ENCODE measurements around the gene RAD51B.

RAD51B gene

DNA sequence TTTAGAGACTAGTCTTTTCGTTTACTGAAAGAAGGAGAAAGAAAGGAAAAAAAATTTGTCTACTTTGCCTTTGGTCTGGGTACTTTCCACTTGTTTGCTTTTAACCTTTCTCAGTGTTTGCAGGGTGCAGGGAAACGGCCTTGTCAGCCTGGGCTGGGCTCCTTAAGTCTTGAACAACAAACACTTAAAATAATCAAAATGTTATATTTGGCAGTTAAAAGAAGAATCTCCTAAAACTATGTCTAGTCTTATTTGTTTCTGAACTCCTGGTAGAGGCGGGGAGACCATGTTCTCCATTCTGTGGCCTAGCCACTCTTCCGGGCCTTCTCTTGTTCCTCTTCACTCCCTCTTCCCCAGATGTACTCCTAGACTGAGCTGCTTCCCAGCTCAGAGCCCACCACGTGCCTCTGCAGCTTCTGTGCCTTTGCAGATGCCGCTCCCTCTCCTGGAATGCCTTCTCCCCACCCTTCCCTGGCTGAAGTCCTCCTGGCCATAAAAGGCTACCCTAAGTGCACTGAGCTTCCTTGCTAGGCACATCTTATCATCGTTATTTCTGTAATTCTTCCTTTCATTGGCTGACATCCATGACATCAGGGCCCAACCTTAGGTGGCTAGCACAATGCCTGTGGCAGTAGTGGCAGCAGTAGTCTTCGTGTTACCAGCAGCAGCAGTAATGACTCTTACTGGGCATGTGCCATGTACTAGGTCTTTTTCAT is 540.4 kb downstream of the RAD51B start:
- DNase-seq (ENCODE audit: low read depth in 2 of 2) = no peak

DNA sequence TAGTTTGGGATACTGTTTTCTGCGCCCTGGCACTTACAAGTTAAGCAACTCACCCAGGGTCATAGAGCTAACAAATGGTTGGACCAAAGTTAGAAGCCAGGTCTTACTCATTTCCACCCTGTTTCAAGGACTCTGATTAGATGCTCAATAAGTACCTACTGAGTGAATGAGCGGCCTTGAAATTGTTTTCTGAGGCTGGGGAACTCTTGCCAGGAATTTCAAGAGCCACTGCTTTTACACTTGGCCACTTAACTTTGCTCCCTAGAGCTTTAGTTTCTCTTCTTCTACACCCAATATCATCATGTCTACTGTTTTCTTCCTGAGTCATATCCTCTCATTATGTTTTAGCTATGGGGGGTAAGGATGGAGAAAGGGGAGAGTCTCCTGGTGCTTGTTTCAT is 541.7 kb downstream of the RAD51B start:
- no peak for DNase-seq (ENCODE audit: low read depth in 2 of 2)

DNA sequence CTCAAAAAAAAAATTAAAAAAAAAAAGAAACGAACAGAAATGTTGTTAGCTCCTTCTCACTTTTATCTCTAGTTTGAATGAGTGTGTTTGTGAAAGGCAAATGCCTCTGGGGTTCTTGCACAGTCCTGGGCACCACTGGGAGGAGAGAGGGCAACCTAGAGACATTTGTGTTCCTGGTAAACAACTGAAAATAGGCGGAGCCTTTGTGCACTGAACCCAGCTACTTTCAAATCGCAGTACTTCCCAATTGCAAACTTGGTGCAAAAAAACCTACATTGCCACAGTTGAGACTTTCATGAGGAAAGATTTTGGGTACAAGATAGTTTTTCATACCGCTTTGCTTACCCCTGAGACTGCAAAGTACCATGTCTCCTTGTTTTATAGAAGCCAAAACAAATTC is 543.3 kb downstream of the RAD51B start:
- DNase-seq (ENCODE audit: low read depth in 2 of 2) = no peak

DNA sequence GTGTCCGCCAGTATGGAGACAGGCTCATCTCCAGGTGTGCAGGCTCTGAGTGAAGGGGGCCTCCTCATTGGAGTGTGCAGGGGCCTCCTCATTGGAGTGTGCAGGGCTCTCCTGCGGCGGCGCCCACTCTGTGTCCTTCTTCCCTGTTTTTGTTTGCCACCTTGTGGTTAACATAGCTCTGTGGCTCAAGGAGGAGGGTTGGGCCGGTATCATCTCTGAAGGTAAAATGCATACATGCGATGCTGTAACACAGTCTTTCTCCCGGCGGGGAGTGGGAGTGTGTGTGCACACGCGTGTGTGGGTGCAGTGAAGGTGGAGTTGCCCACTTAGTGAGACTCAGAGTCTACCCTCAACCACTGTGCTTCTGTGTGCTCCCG is 543.9 kb downstream of the RAD51B start:
- no peak for DNase-seq (ENCODE audit: low read depth in 2 of 2)

DNA sequence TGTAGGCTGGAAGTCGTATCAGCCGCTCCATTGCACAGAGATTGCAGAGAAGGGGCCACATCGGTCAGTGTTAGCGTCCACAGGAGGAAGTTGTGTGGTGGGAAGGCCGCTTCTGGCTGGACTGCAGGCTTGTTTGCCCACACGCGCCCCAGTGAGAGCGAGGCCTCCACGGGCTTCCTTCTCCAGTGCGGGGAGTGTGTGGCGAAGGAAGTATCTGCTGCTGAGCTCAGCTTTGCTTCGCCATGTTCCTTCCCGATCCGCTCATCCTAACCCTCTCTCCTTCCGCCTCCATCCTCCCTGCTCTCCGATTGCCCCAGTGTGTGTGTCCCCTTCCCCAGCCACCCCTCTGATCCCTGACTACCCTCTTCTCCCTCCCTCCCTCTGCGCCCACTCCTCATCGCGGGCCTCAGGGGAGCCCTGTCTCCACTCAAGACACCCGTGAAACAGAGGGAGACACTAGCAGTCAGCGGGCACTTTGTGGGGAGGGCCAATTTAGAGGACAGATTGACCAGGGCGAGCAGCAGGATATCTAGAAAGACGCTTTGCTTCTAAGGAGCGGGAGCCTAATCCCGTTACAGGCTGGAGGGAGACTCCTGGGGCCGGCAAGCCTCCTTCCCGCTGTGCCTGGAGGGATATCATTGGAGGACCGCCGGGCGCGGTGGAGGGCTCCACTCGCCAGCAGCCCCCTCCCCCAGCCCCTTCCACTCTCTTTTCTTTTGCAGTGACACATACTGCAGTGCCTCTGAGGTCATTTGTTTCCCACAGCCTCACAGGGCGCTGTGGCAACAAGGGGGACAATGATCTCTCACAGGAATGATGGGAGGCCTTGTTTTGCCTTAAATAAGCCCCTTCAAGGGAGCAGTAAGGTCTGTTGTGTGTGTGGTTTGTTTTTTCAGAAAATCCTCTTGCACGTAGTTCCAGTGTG is 544.5 kb downstream of the RAD51B start:
- no peak for DNase-seq (ENCODE audit: low read depth in 2 of 2)

DNA sequence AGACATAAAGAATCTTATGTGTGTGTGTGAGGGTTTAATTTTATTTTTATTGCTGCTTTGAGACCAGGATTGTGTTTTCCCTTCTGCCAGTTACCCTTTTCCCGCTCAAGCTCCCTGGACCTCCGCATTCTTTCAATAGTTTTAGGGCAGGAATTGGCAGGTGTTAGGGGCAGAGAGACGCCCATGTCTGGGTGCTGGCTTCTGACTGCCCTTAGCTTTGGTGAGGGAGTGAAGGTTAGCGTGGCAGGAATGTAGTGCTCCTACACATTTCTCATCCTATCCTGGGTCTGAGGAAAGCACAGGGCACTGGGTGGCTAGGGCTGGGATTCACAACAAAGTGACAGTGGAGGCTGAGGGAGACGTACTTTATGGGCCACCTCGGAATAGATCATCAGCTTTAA is 545.2 kb downstream of the RAD51B start:
- no peak for DNase-seq (ENCODE audit: low read depth in 2 of 2)

DNA sequence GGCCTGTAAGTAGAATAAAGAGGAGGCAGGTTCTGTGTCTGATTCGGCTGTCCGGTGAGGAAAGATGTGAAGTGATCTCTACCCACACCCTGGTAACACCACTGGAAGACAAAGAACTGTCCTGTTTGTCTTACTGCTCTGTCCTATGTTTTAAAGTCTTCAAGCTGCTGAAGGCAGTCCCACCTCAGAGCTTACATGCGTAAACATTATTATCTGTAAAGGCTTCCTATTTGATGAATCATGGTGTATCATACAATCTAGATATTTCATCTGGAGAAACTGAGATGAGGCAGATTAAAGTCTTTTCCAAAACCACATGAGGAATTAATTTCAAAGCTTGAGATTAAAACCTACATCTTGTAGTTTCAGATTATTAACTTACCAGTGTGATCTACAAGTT is 545.6 kb downstream of the RAD51B start:
- no peak for DNase-seq (ENCODE audit: low read depth in 2 of 2)

DNA sequence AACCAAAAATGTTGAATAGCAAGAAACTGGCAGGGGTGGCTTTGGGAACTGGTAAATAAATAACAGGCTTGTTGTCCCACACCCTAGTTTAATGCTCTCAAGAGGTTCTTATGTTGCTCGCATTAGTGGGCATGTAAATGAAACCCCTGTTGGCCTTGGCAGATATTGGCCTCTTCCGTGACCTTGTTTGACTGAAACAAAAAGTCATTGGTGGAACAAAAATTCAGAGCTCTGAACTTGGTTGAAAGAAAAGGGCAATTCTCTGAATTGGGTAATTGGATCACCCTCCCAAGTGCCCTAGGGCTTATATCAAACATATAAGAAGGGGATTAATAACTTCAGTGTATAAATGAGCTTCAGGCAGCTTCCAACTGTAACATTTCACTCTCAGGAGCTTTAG is 547.1 kb downstream of the RAD51B start:
- DNase-seq (ENCODE audit: low read depth in 2 of 2) = no peak

DNA sequence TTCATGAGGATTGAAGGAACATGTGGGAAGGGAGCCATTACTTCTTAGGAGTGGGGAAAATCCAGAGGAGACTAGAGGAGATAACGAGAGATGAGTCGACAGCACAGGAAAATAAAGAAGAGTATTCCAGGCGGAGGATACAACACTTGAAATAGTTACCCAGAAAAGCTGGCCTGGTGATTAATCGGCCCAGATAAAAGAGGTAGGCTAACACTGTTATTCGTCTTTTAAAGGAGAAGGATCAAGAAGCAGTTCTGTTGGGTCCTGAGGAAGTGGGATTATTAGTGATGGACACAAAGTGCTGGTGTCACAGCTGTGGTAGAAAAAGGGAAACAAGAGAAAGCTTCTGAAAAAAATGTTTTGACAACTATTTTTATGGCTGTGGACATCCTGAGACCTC is 548.0 kb downstream of the RAD51B start:
- no peak for DNase-seq (ENCODE audit: low read depth in 2 of 2)

DNA sequence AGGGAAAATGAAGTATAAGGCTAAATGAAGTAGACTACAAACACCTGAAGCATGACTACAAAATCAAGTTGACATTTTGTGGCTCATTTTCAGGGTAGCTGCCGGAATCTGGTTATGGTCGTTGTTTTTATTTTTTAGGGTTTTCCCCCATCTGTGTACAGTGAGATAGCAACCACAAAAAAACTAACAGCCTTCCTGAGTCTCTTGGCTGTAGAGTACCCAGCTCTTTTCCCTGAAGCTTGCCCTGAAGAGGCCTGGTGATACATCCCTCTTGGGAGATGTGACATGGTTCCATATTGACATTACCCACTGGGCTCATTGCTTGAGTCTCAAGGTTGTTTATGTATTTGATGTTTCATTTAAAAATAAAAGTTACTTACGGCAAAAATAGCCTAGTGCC is 549.3 kb downstream of the RAD51B start:
- no peak for DNase-seq (ENCODE audit: low read depth in 2 of 2)

DNA sequence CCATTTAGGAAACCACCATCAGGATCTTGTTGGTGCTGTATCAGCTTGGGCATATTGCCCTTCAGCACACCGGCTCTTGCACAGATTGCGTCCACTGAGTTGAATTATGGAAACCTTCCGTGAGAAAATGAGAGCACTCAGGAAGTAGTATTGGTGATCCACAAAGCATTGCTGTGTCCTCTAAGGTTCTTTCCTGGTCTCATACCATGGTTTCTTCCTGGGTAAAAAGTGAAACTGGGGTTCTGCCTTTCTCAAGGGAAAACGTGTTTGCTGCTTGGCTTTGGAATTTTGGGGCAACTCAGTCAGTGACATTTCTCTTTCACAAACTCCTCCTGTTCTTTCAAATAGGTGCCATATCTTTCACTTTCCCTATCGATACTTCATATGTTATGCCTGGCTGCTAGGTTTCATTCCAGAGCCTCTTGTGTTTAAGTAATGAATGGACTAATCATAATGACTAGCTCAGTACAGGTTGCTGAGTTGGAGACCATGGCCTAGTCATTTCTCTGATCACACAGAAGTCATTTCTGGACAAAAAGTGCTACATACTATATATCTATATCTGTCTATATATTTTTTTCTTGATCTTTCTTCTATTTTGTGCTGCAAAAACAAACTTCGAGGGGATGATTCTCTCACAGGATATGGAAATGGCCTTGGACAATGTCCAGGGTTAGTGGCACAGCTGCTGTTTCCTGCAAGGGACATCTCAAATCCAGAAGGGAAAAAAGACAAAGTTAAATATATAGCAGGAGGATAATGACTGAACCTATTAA is 549.9 kb downstream of the RAD51B start:
- DNase-seq (ENCODE audit: low read depth in 2 of 2) = no peak

DNA sequence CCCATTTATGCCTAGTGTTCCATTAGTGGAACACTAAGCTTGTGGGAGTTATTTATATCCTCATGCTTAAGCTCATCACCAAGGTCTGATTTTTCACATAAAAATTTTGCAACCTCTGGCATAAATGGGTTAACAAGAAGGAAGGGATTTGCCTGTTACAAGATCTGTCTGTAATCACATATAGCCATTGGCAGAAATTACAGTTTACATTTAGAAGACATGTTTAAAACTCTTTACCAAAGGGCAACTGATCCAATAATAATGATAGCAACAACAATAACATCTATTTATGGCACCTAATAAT is 550.4 kb downstream of the RAD51B start:
- DNase-seq (ENCODE audit: low read depth in 2 of 2) = no peak

DNA sequence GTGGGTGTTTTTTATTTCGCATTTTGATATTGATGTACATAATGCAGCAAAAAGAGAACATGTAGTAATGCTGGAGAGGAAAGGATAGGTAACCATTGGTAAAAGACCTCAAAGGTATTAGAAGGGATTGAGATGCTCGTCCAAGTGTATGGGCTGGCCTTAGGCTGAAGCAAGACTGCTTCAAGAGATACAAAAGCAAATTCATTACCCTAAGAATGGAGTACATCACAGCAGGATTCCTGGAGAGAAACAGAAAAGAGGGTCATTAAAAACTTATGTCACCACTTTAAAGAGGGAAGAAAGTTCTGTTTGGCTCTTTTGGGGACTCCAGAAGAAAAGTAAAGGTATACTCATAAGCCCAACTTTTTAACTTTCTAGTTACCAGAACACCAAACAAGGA is 552.8 kb downstream of the RAD51B start:
- DNase-seq (ENCODE audit: low read depth in 2 of 2) = no peak

DNA sequence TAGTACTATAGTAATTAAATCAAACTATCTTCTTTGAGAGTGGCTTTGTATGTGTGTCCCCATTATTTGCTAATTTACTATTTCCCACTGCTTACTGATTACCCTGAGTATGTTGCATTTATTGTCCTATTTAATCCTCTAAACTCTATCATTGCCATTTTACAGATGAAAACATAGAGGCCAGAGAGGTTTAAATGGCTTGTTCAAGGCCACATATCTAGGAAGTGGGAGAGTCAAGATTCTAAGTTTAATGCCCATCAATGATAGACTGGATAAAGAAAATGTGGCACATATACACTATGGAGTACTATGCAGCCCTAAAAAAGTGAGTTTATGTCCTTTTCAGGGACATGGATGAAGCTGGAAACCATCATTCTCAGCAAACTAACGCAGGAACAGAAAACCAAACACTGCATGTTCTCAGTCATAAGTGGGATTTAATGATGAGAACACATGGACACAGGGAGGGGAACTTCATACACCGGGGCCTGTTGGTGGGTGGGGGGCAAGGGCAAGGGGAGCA is 553.6 kb downstream of the RAD51B start:
- DNase-seq (ENCODE audit: low read depth in 2 of 2) = no peak

DNA sequence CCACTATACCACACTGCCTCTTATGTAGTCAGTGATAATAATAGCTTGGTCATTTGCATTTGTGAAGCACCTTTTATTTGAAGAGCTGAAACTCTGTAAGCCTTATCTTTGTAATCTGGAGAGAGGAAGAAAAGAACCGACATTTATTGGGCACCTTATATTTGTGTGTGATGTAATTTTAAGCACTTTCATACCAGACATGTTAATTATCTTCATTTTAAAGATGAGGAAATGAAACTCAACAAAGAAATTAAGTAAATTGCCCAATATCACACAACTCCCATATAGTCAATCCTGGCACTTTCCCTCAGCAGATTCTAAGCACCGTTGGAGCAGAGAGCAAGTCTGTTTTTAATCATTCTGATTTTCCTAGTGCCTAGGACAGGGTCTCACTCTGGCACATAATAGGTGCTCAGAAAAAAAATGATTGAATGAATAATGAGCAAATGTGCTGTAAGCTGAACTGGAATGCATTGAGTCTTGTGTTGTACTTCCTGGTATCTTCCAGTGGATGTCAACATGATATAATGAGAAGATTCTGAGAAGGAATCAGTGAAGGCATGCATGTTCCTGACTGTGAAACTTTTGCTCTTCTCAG is 554.4 kb downstream of the RAD51B start:
- no peak for DNase-seq (ENCODE audit: low read depth in 2 of 2)

DNA sequence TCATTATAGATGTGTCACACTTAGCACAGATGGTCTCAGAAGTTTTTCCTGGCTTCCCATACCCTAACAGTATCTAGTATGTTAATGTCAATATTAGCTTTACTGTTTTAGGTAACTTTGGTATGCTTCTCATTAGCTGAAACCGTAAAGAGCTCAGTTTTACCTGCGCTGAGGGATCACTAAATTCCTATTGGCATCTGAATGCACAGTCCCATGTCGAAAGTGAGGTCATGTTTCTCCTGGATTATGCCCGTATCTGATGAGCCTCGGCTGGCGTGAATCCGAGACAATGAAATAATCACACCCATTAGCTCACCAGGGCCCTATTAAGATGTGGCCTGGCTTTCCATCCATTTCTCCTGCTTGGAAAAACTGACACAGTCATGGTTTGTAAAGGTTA is 555.1 kb downstream of the RAD51B start:
- DNase-seq (ENCODE audit: low read depth in 2 of 2) = no peak

DNA sequence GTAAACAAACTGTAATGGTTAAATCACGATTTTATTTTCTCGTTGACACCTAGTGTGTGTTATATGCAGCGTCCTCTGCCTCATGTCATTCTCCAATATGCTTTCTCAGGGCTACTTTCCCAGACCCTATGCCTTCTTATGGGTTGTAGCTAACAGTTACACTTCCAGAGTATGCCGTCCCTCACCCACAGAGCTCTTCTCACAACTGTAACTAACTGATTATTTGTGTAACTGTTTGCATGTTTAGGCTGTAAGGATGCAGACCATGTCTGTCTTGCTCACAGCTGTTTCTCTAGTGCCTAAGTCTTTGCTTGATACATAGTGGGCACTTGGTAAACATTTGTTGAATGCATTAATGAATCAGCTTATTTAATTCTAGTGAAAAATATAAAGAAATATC is 555.8 kb downstream of the RAD51B start:
- no peak for DNase-seq (ENCODE audit: low read depth in 2 of 2)

DNA sequence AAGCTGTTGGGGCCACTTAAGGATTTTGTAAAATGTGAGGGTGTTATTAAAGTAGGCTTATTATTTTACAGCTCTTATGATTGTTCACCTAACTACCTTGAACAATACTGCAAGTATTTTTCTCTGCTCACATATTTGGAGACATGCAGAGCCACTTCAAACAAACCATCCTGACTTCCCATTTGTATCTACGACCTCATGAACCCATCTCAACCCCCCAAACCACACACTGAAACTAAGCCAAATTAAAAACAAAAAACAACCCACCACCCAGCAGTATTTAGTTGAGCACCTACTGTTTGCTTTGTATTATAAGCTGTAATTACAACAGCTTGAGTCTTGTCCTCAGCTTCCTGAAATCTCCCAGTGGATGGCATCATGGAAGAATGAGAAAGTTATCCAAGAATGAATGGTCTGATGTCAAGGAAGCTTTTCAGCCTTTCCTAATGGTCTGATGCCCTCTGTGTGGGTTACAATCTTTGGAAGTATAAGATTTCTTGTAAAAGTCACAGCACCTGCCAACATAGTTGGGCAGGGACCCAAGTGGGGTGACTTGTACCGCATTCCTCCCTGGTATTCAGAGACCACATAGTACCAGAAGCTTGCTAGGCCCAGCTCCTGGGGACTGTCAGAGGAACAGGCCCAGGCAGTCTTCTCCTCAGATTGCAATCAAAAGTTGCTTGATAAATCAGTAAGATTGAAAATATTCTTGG is 556.6 kb downstream of the RAD51B start:
- no peak for DNase-seq (ENCODE audit: low read depth in 2 of 2)

DNA sequence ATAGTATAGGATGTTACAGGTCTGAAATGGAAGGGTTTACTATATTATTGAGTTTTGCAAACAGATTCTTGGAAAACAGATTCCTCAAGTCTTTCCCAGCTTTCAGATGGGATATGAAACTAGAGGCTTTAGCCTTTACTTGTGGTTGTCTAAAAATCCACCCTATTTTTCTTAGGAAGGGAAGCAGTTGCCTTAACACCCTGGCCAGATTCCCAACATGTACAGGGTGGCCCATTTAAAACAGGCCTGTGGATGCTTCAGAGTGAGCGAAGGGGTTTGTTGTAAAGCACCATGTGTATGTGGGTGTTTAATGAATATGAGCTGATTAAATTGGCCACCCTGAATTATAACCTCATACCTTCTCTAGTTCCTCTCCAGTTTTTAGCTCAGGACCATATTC is 557.4 kb downstream of the RAD51B start:
- no peak for DNase-seq (ENCODE audit: low read depth in 2 of 2)

DNA sequence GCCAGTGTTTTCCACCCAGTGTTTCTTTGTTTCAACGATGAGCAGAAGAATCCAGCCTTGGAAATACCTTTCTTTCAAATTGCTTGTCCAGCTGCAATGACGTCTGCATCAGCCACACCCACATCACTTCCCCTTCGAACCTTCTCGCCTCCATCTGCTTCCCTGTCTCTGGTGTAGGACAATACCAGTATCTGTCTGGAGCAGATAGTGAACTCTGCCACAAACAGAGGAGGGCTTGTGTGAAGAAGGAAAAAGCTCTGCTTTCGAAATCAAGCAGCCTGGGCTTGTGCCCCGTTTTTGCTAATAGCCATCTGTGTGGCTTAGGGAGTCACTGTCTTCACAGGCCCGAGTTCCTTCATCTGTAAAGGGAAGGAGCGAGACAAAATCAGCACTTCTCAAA is 557.9 kb downstream of the RAD51B start:
- DNase-seq (ENCODE audit: low read depth in 2 of 2) = no peak
